ENCODE data around the gene BBS7.

The BBS7 gene

GRCh38 chr4:121794505-121795188 is 75.6 kb downstream of the BBS7 start:
- H3K9me3 ChIP-seq (ENCODE audit: insufficient read depth, low read depth, low read length) = no peaks in the 10 kb centered on the region
- H2BK120ac ChIP-seq (ENCODE audit: insufficient read depth, low read length, poor library complexity) = no peak overlapping the region
- no CpG with 5 or more reads among the region's 5 CpGs for WGBS (ENCODE audit: extremely low coverage, insufficient coverage, insufficient read length)
- H2AFZ ChIP-seq (ENCODE audit: insufficient read depth, low read length, poor library complexity) = no peak overlapping the region
- no peaks in the 10 kb centered on the region for H3K27me3 ChIP-seq (ENCODE audit: insufficient read depth, low read length)
- H3K14ac ChIP-seq (ENCODE audit: low read length) = no peak overlapping the region
- no peak overlapping the region for H2BK5ac ChIP-seq (ENCODE audit: low read depth, low read length, poor library complexity)
- H3K4me1 ChIP-seq (ENCODE audit: control insufficient read depth in 1 of 2, insufficient read depth in 2 of 2, low read length in 2 of 2) = no peaks in the 10 kb centered on the region
- no peak overlapping the region for H4K91ac ChIP-seq (ENCODE audit: low read depth, low read length)
- H3K4ac ChIP-seq (ENCODE audit: low read depth, low read length) = no peak overlapping the region
- no peaks in the 10 kb centered on the region for H3K79me2 ChIP-seq (ENCODE audit: control insufficient read depth, insufficient read depth, low read length, poor library complexity)
- H3K27ac ChIP-seq (ENCODE audit: low read depth, low read length) = no peak overlapping the region
- no peak overlapping the region for H2AK5ac ChIP-seq (ENCODE audit: low read length)
- no peak for DNase-seq
- H3K36me3 ChIP-seq (ENCODE audit: control insufficient read depth in 1 of 2, insufficient read depth in 2 of 2, low read length in 2 of 2) = no peaks in the 10 kb centered on the region
- no peak overlapping the region for H2BK12ac ChIP-seq (ENCODE audit: low read length)
- H3K4me3 ChIP-seq (ENCODE audit: low read depth, low read length) = no peak overlapping the region
- H3K23ac ChIP-seq (ENCODE audit: low read length) = no peak overlapping the region
- no peak overlapping the region for H3K18ac ChIP-seq (ENCODE audit: low read length)
- no peak overlapping the region for H4K12ac ChIP-seq (ENCODE audit: low read depth, low read length)
- H3K9ac ChIP-seq (ENCODE audit: low read length) = no peak overlapping the region
- no peak overlapping the region for H3K4me2 ChIP-seq (ENCODE audit: low read length)
- no peaks in the 10 kb centered on the region for H3K79me1 ChIP-seq (ENCODE audit: low read length)
- no peak overlapping the region for H4K8ac ChIP-seq (ENCODE audit: low read depth, low read length)

- no peak overlapping the region for H2BK5ac ChIP-seq (ENCODE audit: low read depth, low read length, poor library complexity)
- WGBS (ENCODE audit: extremely low coverage, insufficient coverage, insufficient read length) = no CpG with 5 or more reads among the region's 2 CpGs
- no peaks in the 10 kb centered on the region for H3K4me1 ChIP-seq (ENCODE audit: control insufficient read depth in 1 of 2, insufficient read depth in 2 of 2, low read length in 2 of 2)
- H2BK12ac ChIP-seq (ENCODE audit: low read length) = no peak overlapping the region
- H4K8ac ChIP-seq (ENCODE audit: low read depth, low read length) = no peak overlapping the region
- H3K9ac ChIP-seq (ENCODE audit: low read length) = no peak overlapping the region
- H3K14ac ChIP-seq (ENCODE audit: low read length) = no peak overlapping the region
- no peak overlapping the region for H2AFZ ChIP-seq (ENCODE audit: insufficient read depth, low read length, poor library complexity)
- no peaks in the 10 kb centered on the region for H3K79me2 ChIP-seq (ENCODE audit: control insufficient read depth, insufficient read depth, low read length, poor library complexity)
- no peaks in the 10 kb centered on the region for H3K27me3 ChIP-seq (ENCODE audit: insufficient read depth, low read length)
- no peaks in the 10 kb centered on the region for H3K9me3 ChIP-seq (ENCODE audit: insufficient read depth, low read depth, low read length)
- H3K36me3 ChIP-seq (ENCODE audit: control insufficient read depth in 1 of 2, insufficient read depth in 2 of 2, low read length in 2 of 2) = no peaks in the 10 kb centered on the region
- no peak for DNase-seq
- no peak overlapping the region for H3K4ac ChIP-seq (ENCODE audit: low read depth, low read length)
- no peak overlapping the region for H3K23ac ChIP-seq (ENCODE audit: low read length)
- no peak overlapping the region for H4K91ac ChIP-seq (ENCODE audit: low read depth, low read length)
- no peak overlapping the region for H3K4me2 ChIP-seq (ENCODE audit: low read length)
- H3K79me1 ChIP-seq (ENCODE audit: low read length) = no peaks in the 10 kb centered on the region
- H4K12ac ChIP-seq (ENCODE audit: low read depth, low read length) = no peak overlapping the region
- H3K4me3 ChIP-seq (ENCODE audit: low read depth, low read length) = no peak overlapping the region
- no peak overlapping the region for H2AK5ac ChIP-seq (ENCODE audit: low read length)
- H3K18ac ChIP-seq (ENCODE audit: low read length) = no peak overlapping the region
- no peak overlapping the region for H3K27ac ChIP-seq (ENCODE audit: low read depth, low read length)
- H2BK120ac ChIP-seq (ENCODE audit: insufficient read depth, low read length, poor library complexity) = no peak overlapping the region
Observed at GRCh38 chr4:121792966-121793365, 77.3 kb downstream of the BBS7 start.

- H3K14ac ChIP-seq (ENCODE audit: low read length) = no peak overlapping the region
- H2AK5ac ChIP-seq (ENCODE audit: low read length) = no peak overlapping the region
- WGBS (ENCODE audit: extremely low coverage, insufficient coverage, insufficient read length) = no CpG with 5 or more reads among the region's 5 CpGs
Observed at GRCh38 chr4:121791481-121791880, 78.8 kb downstream of the BBS7 start.

GRCh38 chr4:121790976-121791375 is 79.3 kb downstream of the BBS7 start:
- no peak for DNase-seq
- H2AK5ac ChIP-seq (ENCODE audit: low read length) = no peak overlapping the region
- H2BK12ac ChIP-seq (ENCODE audit: low read length) = no peak overlapping the region

More at GRCh38 chr4:121791481-121791880, 78.8 kb downstream of the BBS7 start:
- Histone ChIP-seq H3K4me3 (ENCODE audit: low read depth, low read length) (no peak overlapping the region), H3K4ac (ENCODE audit: low read depth, low read length) (no peak overlapping the region), H2BK12ac (ENCODE audit: low read length) (no peak overlapping the region), H3K9me3 (ENCODE audit: insufficient read depth, low read depth, low read length) (no peaks in the 10 kb centered on the region), H4K12ac (ENCODE audit: low read depth, low read length) (no peak overlapping the region), H3K27me3 (ENCODE audit: insufficient read depth, low read length) (no peaks in the 10 kb centered on the region), H3K4me2 (ENCODE audit: low read length) (no peak overlapping the region), H4K91ac (ENCODE audit: low read depth, low read length) (no peak overlapping the region), H3K18ac (ENCODE audit: low read length) (no peak overlapping the region), H3K4me1 (ENCODE audit: control insufficient read depth in 1 of 2, insufficient read depth in 2 of 2, low read length in 2 of 2) (no peaks in the 10 kb centered on the region), H3K79me2 (ENCODE audit: control insufficient read depth, insufficient read depth, low read length, poor library complexity) (no peaks in the 10 kb centered on the region), H2BK5ac (ENCODE audit: low read depth, low read length, poor library complexity) (no peak overlapping the region), H3K23ac (ENCODE audit: low read length) (no peak overlapping the region), H3K79me1 (ENCODE audit: low read length) (no peaks in the 10 kb centered on the region), H3K36me3 (ENCODE audit: control insufficient read depth in 1 of 2, insufficient read depth in 2 of 2, low read length in 2 of 2) (no peaks in the 10 kb centered on the region), H2AFZ (ENCODE audit: insufficient read depth, low read length, poor library complexity) (no peak overlapping the region), H2BK120ac (ENCODE audit: insufficient read depth, low read length, poor library complexity) (no peak overlapping the region), H3K27ac (ENCODE audit: low read depth, low read length) (no peak overlapping the region), H4K8ac (ENCODE audit: low read depth, low read length) (no peak overlapping the region), H3K9ac (ENCODE audit: low read length) (no peak overlapping the region)
- DNase-seq = no peak

More at GRCh38 chr4:121790976-121791375, 79.3 kb downstream of the BBS7 start:
- no peak overlapping the region for H3K27ac ChIP-seq (ENCODE audit: low read depth, low read length)
- H3K79me1 ChIP-seq (ENCODE audit: low read length) = no peaks in the 10 kb centered on the region
- no peak overlapping the region for H4K8ac ChIP-seq (ENCODE audit: low read depth, low read length)
- no peak overlapping the region for H3K4me2 ChIP-seq (ENCODE audit: low read length)
- no peak overlapping the region for H3K9ac ChIP-seq (ENCODE audit: low read length)
- H2AFZ ChIP-seq (ENCODE audit: insufficient read depth, low read length, poor library complexity) = no peak overlapping the region
- no peak overlapping the region for H3K23ac ChIP-seq (ENCODE audit: low read length)
- no peak overlapping the region for H2BK5ac ChIP-seq (ENCODE audit: low read depth, low read length, poor library complexity)
- H3K4ac ChIP-seq (ENCODE audit: low read depth, low read length) = no peak overlapping the region
- no peak overlapping the region for H4K91ac ChIP-seq (ENCODE audit: low read depth, low read length)
- no peak overlapping the region for H3K14ac ChIP-seq (ENCODE audit: low read length)
- no peaks in the 10 kb centered on the region for H3K9me3 ChIP-seq (ENCODE audit: insufficient read depth, low read depth, low read length)
- H3K4me3 ChIP-seq (ENCODE audit: low read depth, low read length) = no peak overlapping the region
- no peaks in the 10 kb centered on the region for H3K79me2 ChIP-seq (ENCODE audit: control insufficient read depth, insufficient read depth, low read length, poor library complexity)
- no peak overlapping the region for H2BK120ac ChIP-seq (ENCODE audit: insufficient read depth, low read length, poor library complexity)
- no peaks in the 10 kb centered on the region for H3K4me1 ChIP-seq (ENCODE audit: control insufficient read depth in 1 of 2, insufficient read depth in 2 of 2, low read length in 2 of 2)
- H3K27me3 ChIP-seq (ENCODE audit: insufficient read depth, low read length) = no peaks in the 10 kb centered on the region
- H4K12ac ChIP-seq (ENCODE audit: low read depth, low read length) = no peak overlapping the region
- H3K18ac ChIP-seq (ENCODE audit: low read length) = no peak overlapping the region
- H3K36me3 ChIP-seq (ENCODE audit: control insufficient read depth in 1 of 2, insufficient read depth in 2 of 2, low read length in 2 of 2) = no peaks in the 10 kb centered on the region
